GM23338 (cell line): ENCODE data around the gene SSBP2. TPM values are rescaled to one million over a fixed set of nuclear protein-coding genes. Genes with fewer than 3 reads are reported as not detected.

ENCODE experiments used
- ATAC-seq: fragments of 200-7000 bp; cut with Tn5 transposase; 3 replicates; pipeline ENCODE4 v1.9.1; 2020
- DNase-seq: peaks from one replicate; pipeline ENCODE4 v3.0.0-alpha.2; 2015; ENCODE audit warnings: low spot score
- H2AFZ ChIP-seq: fragments of 200-600 bp; sonication (generic); 2 replicates; pipeline ENCODE4 v1.8.0; 2016; ENCODE audit warnings: antibody characterized with exemption, mild to moderate bottlenecking, moderate library complexity
- H3F3A ChIP-seq: fragments of 200-600 bp; sonication (generic); replicated peaks from 2 replicates; pipeline ENCODE4 v1.8.0; 2017; ENCODE audit warnings: antibody characterized with exemption, mixed run types, low read depth
- H3K27ac ChIP-seq: fragments of 200-600 bp; sonication (generic); 2 replicates; pipeline ENCODE4 v1.6.1; 2016; ENCODE audit warnings: low read depth
- H3K27me3 ChIP-seq: fragments of 200-600 bp; sonication (generic); 2 replicates; pipeline ENCODE4 v1.8.0; 2016; ENCODE audit warnings: mild to moderate bottlenecking, mixed run types, moderate library complexity; ENCODE audit not compliant: insufficient read depth
- H3K36me3 ChIP-seq: fragments of 200-600 bp; sonication (generic); 2 replicates; pipeline ENCODE4 v1.8.0; 2016; ENCODE audit warnings: mild to moderate bottlenecking; ENCODE audit not compliant: insufficient read depth
- H3K4me1 ChIP-seq: fragments of 200-600 bp; sonication (generic); 2 replicates; pipeline ENCODE4 v1.8.0; 2016; ENCODE audit warnings: mild to moderate bottlenecking, moderate library complexity; ENCODE audit not compliant: insufficient read depth
- H3K4me2 ChIP-seq: fragments of 200-600 bp; sonication (generic); 2 replicates; pipeline ENCODE4 v1.7.1; 2017; ENCODE audit warnings: mixed run types
- H3K4me3 ChIP-seq: fragments of 200-600 bp; sonication (generic); 2 replicates; pipeline ENCODE4 v1.6.1; 2016; ENCODE audit warnings: mixed run types
- H3K79me2 ChIP-seq: fragments of 200-600 bp; sonication (generic); replicated peaks from 2 replicates; pipeline ENCODE4 v1.8.0; 2017; ENCODE audit warnings: mild to moderate bottlenecking; ENCODE audit not compliant: insufficient read depth
- H3K9me2 ChIP-seq: fragments of 200-600 bp; sonication (generic); 2 replicates; pipeline ENCODE4 v1.8.0; 2017; ENCODE audit not compliant: insufficient read depth
- H4K20me1 ChIP-seq: fragments of 200-600 bp; sonication (generic); replicated peaks from 2 replicates; pipeline ENCODE4 v1.8.0; 2017; ENCODE audit warnings: mild to moderate bottlenecking; ENCODE audit not compliant: insufficient read depth
- H3K27ac Mint-ChIP-seq: 2 replicates; pipeline ENCODE4 v1.8.0; 2020; ENCODE audit warnings: inconsistent platforms, mild to moderate bottlenecking, moderate library complexity, mixed read lengths
- H3K27me3 Mint-ChIP-seq: 3 replicates; pipeline ENCODE4 v1.8.0; 2022; ENCODE audit warnings: low read depth, mild to moderate bottlenecking, moderate library complexity, mixed read lengths, inconsistent platforms; ENCODE audit not compliant: insufficient read depth, poor library complexity
- H3K36me3 Mint-ChIP-seq: 3 replicates; pipeline ENCODE4 v1.8.0; 2021; ENCODE audit warnings: low read depth, mild to moderate bottlenecking, inconsistent platforms, moderate library complexity, mixed read lengths
- H3K4me1 Mint-ChIP-seq: 3 replicates; pipeline ENCODE4 v1.8.0; 2020; ENCODE audit warnings: mild to moderate bottlenecking, inconsistent platforms, mixed read lengths
- H3K4me3 Mint-ChIP-seq: 3 replicates; pipeline ENCODE4 v1.8.0; 2021; ENCODE audit warnings: moderate library complexity, mild to moderate bottlenecking, inconsistent platforms, mixed read lengths
- H3K9me3 Mint-ChIP-seq: 3 replicates; pipeline ENCODE4 v1.8.0; 2020; ENCODE audit warnings: moderate library complexity, mild to moderate bottlenecking, inconsistent platforms, mixed read lengths
- CREB1 ChIP-seq: fragments of 250-450 bp; sonication (Bioruptor Pico); IDR thresholded peaks from 2 replicates; pipeline ENCODE4 v1.5.0; 2020; ENCODE audit warnings: low read depth, mild to moderate bottlenecking, moderate library complexity
- CTCF ChIP-seq, 2 experiments: fragments of 200-600 bp in 1 of 2; sonication (generic) in 1 of 2; conservative IDR thresholded peaks; 2 replicates each; pipeline versions ENCODE4 v1.5.1 to v1.6.1; 2016 to 2017; ENCODE audit warnings: antibody characterized with exemption in 2 of 2, low read depth in 2 of 2, mild to moderate bottlenecking in 2 of 2, moderate library complexity in 1 of 2
- ETS1 ChIP-seq: IDR thresholded peaks from 2 replicates; pipeline ENCODE4 v1.6.1; 2016; ENCODE audit warnings: antibody characterized with exemption
- EZH2 ChIP-seq: fragments of 200-600 bp; sonication (generic); IDR thresholded peaks from one replicate; pipeline ENCODE4 v1.8.0; 2017; ENCODE audit warnings: antibody characterized with exemption, mild to moderate bottlenecking, low read depth; ENCODE audit not compliant: unreplicated experiment
- EZH2phosphoT487 ChIP-seq: fragments of 200-600 bp; sonication (generic); IDR thresholded peaks from one replicate; pipeline ENCODE4 v1.8.1; 2018; ENCODE audit warnings: antibody characterized with exemption; ENCODE audit not compliant: unreplicated experiment
- JUNB ChIP-seq: IDR thresholded peaks from one replicate; pipeline ENCODE4 v1.6.1; 2016; ENCODE audit warnings: antibody characterized with exemption; ENCODE audit not compliant: unreplicated experiment
- NANOG ChIP-seq: IDR thresholded peaks from 2 replicates; pipeline ENCODE4 v1.6.1; 2016; ENCODE audit warnings: antibody characterized with exemption, borderline replicate concordance
- POLR2AphosphoS5 ChIP-seq: IDR thresholded peaks from 2 replicates; pipeline ENCODE4 v1.6.1; 2016; ENCODE audit warnings: antibody characterized with exemption, low read depth
- REST ChIP-seq: IDR thresholded peaks from one replicate; pipeline ENCODE4 v1.6.1; 2018; ENCODE audit warnings: antibody characterized with exemption; ENCODE audit not compliant: unreplicated experiment
- STAT1 ChIP-seq: IDR thresholded peaks from one replicate; pipeline ENCODE4 v1.6.1; 2016; ENCODE audit warnings: antibody characterized with exemption; ENCODE audit not compliant: unreplicated experiment
- ZNF114 ChIP-seq: fragments of 250-450 bp; sonication (Bioruptor Pico); IDR thresholded peaks from 2 replicates; pipeline ENCODE4 v1.5.0; 2020; ENCODE audit warnings: mild to moderate bottlenecking, moderate library complexity
- ZNF331 ChIP-seq: fragments of 250-450 bp; sonication (Bioruptor Pico); IDR thresholded peaks from 2 replicates; pipeline ENCODE4 v1.5.0; 2020; ENCODE audit warnings: low read depth, mild to moderate bottlenecking, moderate library complexity
- ZNF462 ChIP-seq: fragments of 250-450 bp; sonication (Bioruptor Pico); IDR thresholded peaks from 2 replicates; pipeline ENCODE4 v1.5.0; 2020; ENCODE audit warnings: mild to moderate bottlenecking, moderate library complexity
- polyA plus RNA-seq: library from polyadenylated mRNA; unstranded; fragments of >200 nt; fragmentation: Nextera tagmentation; extraction: Ambion mirVana; gene quantifications from 2 replicates; pipeline ENCODE4 v1.2.1, GENCODE V29; 2016
- total RNA-seq: library from RNA; depleted of rRNA; stranded (reverse); fragments of >200 nt; shearing (Covaris generic); gene quantifications from 2 replicates; pipeline ENCODE4 v1.2.3, GENCODE V29; 2014

Gene SSBP2
- total and polyA plus RNA-seq, 2 experiments from 2014 or later: 21.5 to 24.7 TPM

GRCh38 chr5:81773161-81773560 is 22.3 kb upstream of the SSBP2 start:
- Histone ChIP-seq H3K27me3 (no peaks in the 10 kb centered on the region), H3K36me3 (no peaks in the 10 kb centered on the region), H3K4me3 (no peak overlapping the region), H4K20me1 (no peaks in the 10 kb centered on the region), H3K4me2 (no peak overlapping the region), H3K27ac (no peak overlapping the region), H3K4me1 (no peaks in the 10 kb centered on the region), H3K9me2 (peaks cover 13% of the 10 kb centered on the region; the same call in 1 of the 2 replicates), H3F3A (no peaks in the 10 kb centered on the region), H2AFZ (peak overlapping the region; percentile 13; the same call in 1 of the 2 replicates), H3K79me2 (no peaks in the 10 kb centered on the region)
- Mint-ChIP-seq H3K36me3 (peaks cover 11% of the 10 kb centered on the region; the same call in 2 of the 3 replicates), H3K27ac (no peak overlapping the region), H3K27me3 (peaks cover 8% of the 10 kb centered on the region), H3K4me3 (no peak overlapping the region), H3K4me1 (no peaks in the 10 kb centered on the region), H3K9me3 (peaks cover 12% of the 10 kb centered on the region; the same call in 2 of the 3 replicates)
- TF ChIP-seq REST (no peak), ZNF114 (CRISPR knock-in tag) (no peak), CREB1 (CRISPR knock-in tag) (no peak), STAT1 (no peak), ZNF331 (no peak), ZNF462 (CRISPR knock-in tag) (no peak), EZH2phosphoT487 (no peak), JUNB (no peak), CTCF (conservative IDR thresholded peaks at IDR 0.05; ENCODE audit: low read depth in 2 of 2) (no peak), POLR2AphosphoS5 (no peak), ETS1 (no peak), NANOG (no peak), EZH2 (no peak)
- ATAC-seq (no peak), DNase-seq (no peak)
